A549 (cell line): ENCODE data around the gene GRID2. TPM values are rescaled to one million over a fixed set of nuclear protein-coding genes. Genes with fewer than 3 reads are reported as not detected.

Source experiments
- ATAC-seq, 2 experiments: fragments of 200-7000 bp in 1 of 2; fragments of >200 bp in 1 of 2; cut with Nextera tagmentation in 1 of 2; cut with Tn5 transposase in 1 of 2; 3 replicates each; pipeline versions ENCODE4 v1.8.0 to v1.9.1; 2018 to 2020; ENCODE audit warnings: mild to moderate bottlenecking in 1 of 2, moderate library complexity in 1 of 2
- CTCF ChIA-PET: fragments of 300-600 bp; sonication (Branson Sonifier 250); formaldehyde crosslinking; extraction: SDS; loops from one replicate; lab custom pipeline; 2021; ENCODE audit warnings: antibody characterized with exemption, inconsistent platforms; lab: Yijun Ruan, JAX
- POLR2A ChIA-PET: fragments of 350-600 bp; formaldehyde crosslinking; extraction: SDS; loops from one replicate; lab custom pipeline; 2021; ENCODE audit warnings: antibody characterized with exemption, inconsistent platforms; lab: Yijun Ruan, JAX
- DNase-seq, 2 experiments: peaks; one replicate each; pipeline versions ENCODE4 v3.0.0 to v3.0.0-alpha.2; 2011 to 2016; ENCODE audit warnings: low read depth in 1 of 2, low spot score in 1 of 2
- FAIRE-seq: peaks from 2 replicates; lab custom pipeline; 2011; peaks lifted over from hg19 to GRCh38; lab: Jason Lieb, UNC
- H3K27ac ChIP-seq, 2 experiments: fragments of >200 bp; sonication (Bioruptor Twin); formaldehyde crosslinking; 3 replicates each; pipeline ENCODE4 v1.5.1; 2016 to 2017
- H3K4me1 ChIP-seq: fragments of >200 bp; sonication (Bioruptor Twin); formaldehyde crosslinking; 3 replicates; pipeline ENCODE4 v1.6.1; 2016
- H3K4me2 ChIP-seq: fragments of >200 bp; sonication (Bioruptor Twin); formaldehyde crosslinking; 3 replicates; pipeline ENCODE4 v1.6.1; 2016
- H3K4me3 ChIP-seq: fragments of >200 bp; sonication (Bioruptor Twin); formaldehyde crosslinking; 3 replicates; pipeline ENCODE4 v1.5.1; 2016
- H3K9me3 ChIP-seq: fragments of >200 bp; sonication (Bioruptor Twin); formaldehyde crosslinking; 3 replicates; pipeline ENCODE4 v1.6.1; 2016
- BHLHE40 ChIP-seq: IDR thresholded peaks from 2 replicates; pipeline ENCODE4 v1.6.1; 2012; ENCODE audit warnings: low read depth, low read length, inconsistent platforms
- CBX2 ChIP-seq: fragments of 200-600 bp; sonication (generic); IDR thresholded peaks from 2 replicates; pipeline ENCODE4 v1.6.1; 2016; ENCODE audit warnings: low read depth, mild to moderate bottlenecking, borderline replicate concordance
- EHMT2 ChIP-seq: fragments of 200-600 bp; sonication (generic); IDR thresholded peaks from 2 replicates; pipeline ENCODE4 v1.6.1; 2016; ENCODE audit warnings: antibody characterized with exemption, low read depth, mild to moderate bottlenecking, moderate library complexity
- EP300 ChIP-seq, 2 experiments: fragments of >200 bp; sonication (Bioruptor Twin); formaldehyde crosslinking; IDR thresholded peaks; 2 replicates in 1 of 2; 3 replicates in 1 of 2; pipeline ENCODE4 v1.6.1; 2016 to 2017
- ESRRA ChIP-seq: fragments of 150-350 bp; IDR thresholded peaks from 2 replicates; pipeline ENCODE4 v1.6.1; 2014; ENCODE audit warnings: mild to moderate bottlenecking, low read length, borderline replicate concordance
- HDAC2 ChIP-seq: fragments of 200-600 bp; sonication (generic); IDR thresholded peaks from 2 replicates; pipeline ENCODE4 v1.6.1; 2016
- HMGXB4 ChIP-seq: fragments of 250-450 bp; sonication (Bioruptor Pico); IDR thresholded peaks from 2 replicates; pipeline ENCODE4 v1.5.0; 2021; ENCODE audit warnings: mild to moderate bottlenecking, moderate library complexity, borderline replicate concordance
- HOXB13 ChIP-seq: fragments of 250-450 bp; sonication (Bioruptor Pico); IDR thresholded peaks from 2 replicates; pipeline ENCODE4 v1.5.0; 2020; ENCODE audit warnings: low read depth, mild to moderate bottlenecking, moderate library complexity
- HOXB5 ChIP-seq: fragments of 250-450 bp; sonication (Bioruptor Pico); IDR thresholded peaks from 2 replicates; pipeline ENCODE4 v1.5.0; 2020; ENCODE audit warnings: mild to moderate bottlenecking, moderate library complexity
- JUN ChIP-seq, 2 experiments: fragments of >200 bp; sonication (Bioruptor Twin); formaldehyde crosslinking; IDR thresholded peaks; 2 replicates in 1 of 2; 3 replicates in 1 of 2; pipeline ENCODE4 v1.6.1; 2016 to 2017
- KDM1A ChIP-seq: fragments of 200-600 bp; sonication (generic); IDR thresholded peaks from 2 replicates; pipeline ENCODE4 v1.6.1; 2016; ENCODE audit warnings: low read depth, mild to moderate bottlenecking
- KDM5A ChIP-seq: fragments of 200-600 bp; sonication (generic); IDR thresholded peaks from 2 replicates; pipeline ENCODE4 v1.6.1; 2016; ENCODE audit warnings: antibody characterized with exemption, mild to moderate bottlenecking
- MAX ChIP-seq: IDR thresholded peaks from 2 replicates; pipeline ENCODE4 v1.6.1; 2012
- NFE2L2 ChIP-seq: fragments of 150-350 bp; conservative IDR thresholded peaks from 2 replicates; pipeline ENCODE4 v1.6.1; 2014; ENCODE audit warnings: low read length
- PHF8 ChIP-seq: fragments of 200-600 bp; sonication (generic); IDR thresholded peaks from 2 replicates; pipeline ENCODE4 v1.6.1; 2016; ENCODE audit warnings: low read depth, mild to moderate bottlenecking, antibody characterized with exemption, moderate library complexity, borderline replicate concordance
- RARB ChIP-seq: fragments of 250-450 bp; sonication (Bioruptor Pico); IDR thresholded peaks from 2 replicates; pipeline ENCODE4 v1.8.0; 2021; ENCODE audit warnings: mild to moderate bottlenecking, moderate library complexity
- REST ChIP-seq: fragments of 200-600 bp; sonication (generic); IDR thresholded peaks from 2 replicates; pipeline ENCODE4 v1.6.1; 2016; ENCODE audit warnings: antibody characterized with exemption, mild to moderate bottlenecking, moderate library complexity
- RFX5 ChIP-seq: fragments of 450-650 bp; IDR thresholded peaks from 2 replicates; pipeline ENCODE4 v1.7.1; 2014; ENCODE audit warnings: antibody characterized with exemption, mild to moderate bottlenecking, moderate library complexity
- RNF2 ChIP-seq: fragments of 200-600 bp; sonication (generic); IDR thresholded peaks from 2 replicates; pipeline ENCODE4 v1.6.1; 2016; ENCODE audit warnings: low read depth, mild to moderate bottlenecking, antibody characterized with exemption, moderate library complexity, borderline replicate concordance
- SMC3 ChIP-seq: fragments of >200 bp; sonication (Bioruptor Twin); formaldehyde crosslinking; IDR thresholded peaks from 3 replicates; pipeline ENCODE4 v1.6.1; 2018; ENCODE audit warnings: inconsistent platforms
- TFCP2L1 ChIP-seq: fragments of 250-450 bp; sonication (Bioruptor Pico); IDR thresholded peaks from 2 replicates; pipeline ENCODE4 v1.5.0; 2021; ENCODE audit warnings: mild to moderate bottlenecking
- TP53 ChIP-seq: fragments of 250-450 bp; sonication (Bioruptor Pico); IDR thresholded peaks from 2 replicates; pipeline ENCODE4 v1.5.0; 2021; ENCODE audit warnings: mild to moderate bottlenecking, moderate library complexity
- USF2 ChIP-seq: fragments of 450-650 bp; IDR thresholded peaks from 2 replicates; pipeline ENCODE4 v1.6.1; 2014; ENCODE audit warnings: antibody characterized with exemption
- ZC3H11A ChIP-seq: fragments of 450-650 bp; IDR thresholded peaks from 2 replicates; pipeline ENCODE4 v1.6.1; 2014; ENCODE audit warnings: antibody characterized with exemption, mild to moderate bottlenecking
- ZFP36 ChIP-seq: fragments of 450-650 bp; IDR thresholded peaks from 2 replicates; pipeline ENCODE4 v1.6.1; 2014; ENCODE audit warnings: borderline replicate concordance; ENCODE audit not compliant: partially characterized antibody
- ZNF302 ChIP-seq: fragments of 250-450 bp; sonication (Bioruptor Pico); IDR thresholded peaks from 2 replicates; pipeline ENCODE4 v1.9.0; 2021; ENCODE audit warnings: inconsistent platforms, mild to moderate bottlenecking, moderate library complexity
- ZSCAN20 ChIP-seq: fragments of 250-450 bp; sonication (Bioruptor Pico); IDR thresholded peaks from 2 replicates; pipeline ENCODE4 v1.8.0; 2022; ENCODE audit warnings: mild to moderate bottlenecking, moderate library complexity
- WGBS: methylation state at CpG from one replicate; pipeline ENCODE4 v1.1.6; 2017; ENCODE audit errors: missing lambda C conversion rate; 5-methylcytosine and 5-hydroxymethylcytosine counted together
- polyA plus RNA-seq, 4 experiments: library from polyadenylated mRNA; depleted of rRNA in 3 of 4; stranded (reverse); fragments of >200 nt; fragmentation: RNase III in 1 of 4; extraction: RNeasy Plus Mini Kit Qiagen cat#74134 plus additional on column Dnase treatment in 1 of 4; gene quantifications; 2 replicates in 3 of 4; 3 replicates in 1 of 4; pipeline ENCODE4 v1.2.3, GENCODE V29; 2011 to 2017

The GRID2 gene
- polyA plus RNA-seq, 2 of the 4 experiments (the other 2 are of a cell fraction): not detected

GRCh38 chr4:92516450-92516849 is 212.7 kb downstream of the GRID2 start:
- ChIA-PET POLR2A (no interaction called here), CTCF (no interaction called here)
- FAIRE-seq (no peak), ATAC-seq (no peak), DNase-seq (no peak)
- no peak overlapping the region for H3K4me3 ChIP-seq
- no peak overlapping the region for H3K4me2 ChIP-seq
- no peak for TF ChIP-seq EP300 (IDR thresholded peaks at IDR 0.05)
- TF ChIP-seq SMC3: no peak
- no peak for TF ChIP-seq JUN (IDR thresholded peaks at IDR 0.05)
- no peak for TF ChIP-seq KDM5A
- no peak for TF ChIP-seq ZSCAN20 (CRISPR knock-in tag)
- no peak for TF ChIP-seq EHMT2
- no peak for TF ChIP-seq CBX2
- no peak for TF ChIP-seq MAX
- no peak for TF ChIP-seq ESRRA
- no peak for TF ChIP-seq TP53 (CRISPR knock-in tag)
- TF ChIP-seq PHF8: no peak
- no peak for TF ChIP-seq HOXB13 (CRISPR knock-in tag)
- no peak for TF ChIP-seq ZC3H11A
- no peak for TF ChIP-seq BHLHE40
- TF ChIP-seq RFX5: no peak
- TF ChIP-seq ZNF302 (CRISPR knock-in tag): no peak
- 17% methylated on average over 6 of the region's 6 CpGs for WGBS
- no peaks in the 10 kb centered on the region for H3K9me3 ChIP-seq
- no peak overlapping the region for H3K27ac ChIP-seq
- no peaks in the 10 kb centered on the region for H3K4me1 ChIP-seq

GRCh38 chr4:92519727-92520126 is 216.0 kb downstream of the GRID2 start:
- FAIRE-seq (no peak), ATAC-seq (no peak), DNase-seq (no peak)
- Histone ChIP-seq H3K4me2 (no peak overlapping the region), H3K27ac (no peak overlapping the region), H3K9me3 (no peaks in the 10 kb centered on the region), H3K4me1 (no peaks in the 10 kb centered on the region), H3K4me3 (no peak overlapping the region)
- POLR2A ChIA-PET: no interaction called here
- WGBS: 11% methylated on average over 3 of the region's 3 CpGs
- no peak for TF ChIP-seq TP53 (CRISPR knock-in tag)
- TF ChIP-seq RFX5: no peak
- TF ChIP-seq JUN (IDR thresholded peaks at IDR 0.05): no peak
- TF ChIP-seq HMGXB4 (CRISPR knock-in tag): no peak
- no peak for TF ChIP-seq USF2
- no peak for TF ChIP-seq ZFP36
- no peak for TF ChIP-seq HOXB5
- no peak for TF ChIP-seq TFCP2L1
- CTCF ChIA-PET: no interaction called here

GRCh38 chr4:92520563-92520962 is 216.8 kb downstream of the GRID2 start:
- no peaks in the 10 kb centered on the region for H3K9me3 ChIP-seq
- DNase-seq: no peak
- no peak for FAIRE-seq
- H3K4me3 ChIP-seq: no peak overlapping the region
- no peak for TF ChIP-seq SMC3
- no peak for TF ChIP-seq REST
- TF ChIP-seq NFE2L2: no peak
- TF ChIP-seq RARB (CRISPR knock-in tag): no peak
- TF ChIP-seq KDM1A: no peak
- no peak for TF ChIP-seq HDAC2
- no peak for TF ChIP-seq RNF2
- TF ChIP-seq PHF8: no peak
- TF ChIP-seq, all 56 proteins: peak for 0
- CTCF ChIA-PET: interaction anchor here (1.0 kb wide), 1 partner anchor 176 kb away, joined by 3 read pairs; no protein-coding TSS in a partner anchor
- no peak overlapping the region for H3K27ac ChIP-seq
- 21% methylated on average over 2 of the region's 2 CpGs for WGBS
- no peaks in the 10 kb centered on the region for H3K4me1 ChIP-seq
- ATAC-seq: no peak
- no peak overlapping the region for H3K4me2 ChIP-seq
- POLR2A ChIA-PET: no interaction called here
